Measurements from ENCODE around the gene KCNE1.
"Not testable (repeated sequence)": the region's sequence is repeated elsewhere in the genome, so short reads cannot be mapped to it uniquely, and the experiment has no call there.

The KCNE1 gene

GRCh38 chr21:34417448-34418077 lies 94.4 kb downstream of the KCNE1 start:
- not testable (repeated sequence) for DNase-seq (ENCODE audit: low spot score)

GRCh38 chr21:34407294-34407693 lies 104.7 kb downstream of the KCNE1 start:
- not testable (repeated sequence) for DNase-seq (ENCODE audit: low spot score)

- DNase-seq (ENCODE audit: low spot score), result not testable (repeated sequence)
Observed at GRCh38 chr21:34406676-34407075, 105.3 kb downstream of the KCNE1 start.

- not testable (repeated sequence) for DNase-seq (ENCODE audit: low spot score)
Observed at GRCh38 chr21:34406102-34406501, 105.9 kb downstream of the KCNE1 start.

- DNase-seq (ENCODE audit: low spot score), result not testable (repeated sequence)
Observed at GRCh38 chr21:34405686-34406085, 106.3 kb downstream of the KCNE1 start.

- not testable (repeated sequence) for DNase-seq (ENCODE audit: low spot score)
Observed at GRCh38 chr21:34404742-34405141, 107.3 kb downstream of the KCNE1 start.

- not testable (repeated sequence) for DNase-seq (ENCODE audit: low spot score)
Observed at GRCh38 chr21:34400522-34400921, 111.5 kb downstream of the KCNE1 start.
